Stimulated activated CD8-positive, alpha-beta memory T cell treated with anti-CD3 and anti-CD28 coated beads, Interleukin-2, amount 100 ng/mL, for 48 hours (primary cell): ENCODE data around the gene DDX31.

ENCODE experiments used
- DNase-seq, 2 donors: peaks; one replicate each; pipeline ENCODE4 v3.0.0-alpha.2; 2020; ENCODE audit warnings: low read depth in 2 of 2

DDX31 gene

DNA sequence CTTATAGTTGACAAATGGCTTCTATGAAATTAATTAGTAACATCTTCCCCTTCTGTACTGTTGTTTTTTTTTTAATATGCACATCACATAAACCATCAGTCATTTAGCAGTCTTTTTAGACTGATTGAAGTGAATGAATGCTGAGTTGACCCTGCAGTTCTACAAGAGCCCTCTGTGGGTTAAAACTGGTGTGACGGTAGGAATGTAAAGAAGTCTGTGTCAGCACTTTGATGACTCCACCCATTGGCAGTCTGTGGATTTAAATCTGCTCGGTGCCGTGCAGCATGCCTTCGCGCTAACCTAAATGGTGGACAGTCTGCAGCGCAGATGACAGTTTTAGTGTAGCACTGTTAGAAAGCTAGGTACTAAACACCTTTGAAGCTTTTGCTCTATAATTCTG lies 3.6 kb upstream of the DDX31 start:
- DNase-seq = no peak

- DNase-seq = no peak
These were observed 2.6 kb upstream of the DDX31 start for GRCh38 chr9:132672413-132672690.

DNA sequence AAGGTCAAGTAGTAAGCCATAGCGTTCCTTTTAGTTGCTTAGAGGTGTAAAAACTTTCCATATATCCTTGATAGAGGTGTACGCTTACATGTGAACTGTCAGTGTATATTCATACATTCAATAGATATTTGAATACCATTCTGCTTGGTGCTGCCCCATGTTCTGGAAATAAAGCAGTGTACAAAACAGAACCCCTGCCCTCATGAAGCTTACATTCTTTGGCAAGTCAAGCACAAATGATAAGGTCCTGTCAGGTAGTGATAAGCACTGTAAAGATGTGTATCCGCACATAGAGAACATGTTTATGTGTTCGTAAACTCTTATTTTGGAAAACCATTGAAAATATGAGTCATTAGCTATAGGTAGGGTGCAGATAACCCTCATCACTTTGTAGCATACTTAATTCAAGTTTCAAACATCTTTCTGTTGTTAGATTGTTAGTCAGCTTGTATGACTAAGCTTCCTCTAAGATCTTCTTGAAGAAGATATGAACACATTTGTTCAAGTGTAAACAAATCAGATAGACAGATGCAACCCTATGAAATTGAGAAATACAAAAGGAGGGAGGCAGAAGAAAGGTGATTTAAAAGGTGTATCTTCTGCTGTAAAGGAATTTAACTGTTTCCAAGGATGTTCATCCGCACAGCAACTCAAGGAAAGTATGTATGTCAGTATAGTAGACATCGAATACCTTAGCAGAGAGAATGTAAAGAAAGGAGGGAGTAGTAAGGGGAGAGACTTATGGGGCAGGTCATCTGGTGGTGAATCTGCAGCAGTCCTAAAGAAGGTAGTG lies 2.0 kb upstream of the DDX31 start:
- no peak for DNase-seq

DNA sequence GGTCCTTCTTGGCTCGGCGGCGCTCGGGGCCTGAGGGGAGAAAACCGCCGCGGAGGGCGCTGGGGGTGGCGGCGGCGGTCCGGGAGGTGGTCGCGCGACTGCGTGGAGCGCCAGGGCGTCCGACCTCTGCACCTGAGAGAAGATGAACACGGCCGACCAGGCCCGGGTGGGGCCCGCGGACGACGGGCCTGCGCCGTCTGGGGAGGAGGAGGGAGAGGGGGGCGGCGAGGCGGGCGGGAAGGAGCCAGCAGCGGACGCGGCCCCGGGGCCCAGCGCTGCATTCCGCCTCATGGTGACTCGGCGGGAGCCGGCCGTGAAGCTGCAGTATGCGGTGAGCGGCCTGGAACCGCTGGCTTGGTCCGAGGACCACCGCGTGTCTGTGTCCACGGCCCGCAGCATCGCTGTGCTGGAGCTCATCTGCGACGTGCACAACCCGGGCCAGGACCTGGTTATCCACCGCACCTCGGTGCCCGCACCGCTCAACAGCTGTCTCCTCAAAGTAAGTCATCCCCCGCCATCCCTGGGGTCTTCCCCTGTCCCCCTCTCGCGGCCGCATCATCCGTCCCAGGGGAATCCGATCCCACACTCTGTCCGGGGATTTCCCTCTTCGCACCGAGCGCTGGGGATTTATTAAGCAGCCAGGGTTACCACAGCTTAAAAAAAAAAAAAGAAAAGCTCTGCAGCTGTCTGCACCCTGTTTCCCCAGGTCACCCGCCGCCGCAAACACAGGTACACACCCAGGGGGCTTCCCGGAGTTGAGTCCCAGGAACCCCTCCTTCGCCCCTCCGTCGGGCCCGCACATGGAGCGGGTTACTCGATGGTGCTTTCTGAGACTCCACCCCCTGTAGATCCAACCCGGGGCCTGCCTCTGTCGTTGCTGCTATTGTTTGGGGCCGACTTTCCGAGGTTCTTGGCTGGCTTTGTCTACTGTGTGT lies 941 bp upstream of the DDX31 start, which contains the start of gene GTF3C4:
Gene GTF3C4 (plus strand): TSS at position 8 of the 935 bp plus-strand sequence. CDS start 135 bp downstream, at position 143.
- DNase-seq = peak; percentile 11 to 16

GRCh38 chr9:132669319-132669697 lies 475 bp downstream of the DDX31 start:
- DNase-seq = no peak

DNA sequence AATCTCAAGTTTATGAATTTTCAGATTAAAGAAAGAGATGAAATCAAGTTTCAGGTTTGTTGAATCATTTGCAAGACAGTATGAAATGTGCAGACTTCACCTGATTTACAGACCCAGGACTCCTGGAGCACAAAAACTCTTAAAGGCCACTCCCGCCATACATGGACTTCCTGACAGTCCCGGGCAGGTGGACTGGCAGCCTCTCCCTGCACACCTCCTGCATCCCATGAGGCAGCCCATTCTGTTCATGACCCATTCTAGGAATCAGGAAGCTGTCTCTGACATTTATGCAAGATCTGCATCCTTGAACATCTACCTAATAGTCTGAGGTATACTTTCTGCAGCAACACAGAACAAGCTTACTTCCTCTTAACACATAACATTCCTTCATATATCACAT lies 5.9 kb downstream of the DDX31 start:
- DNase-seq = no peak

DNA sequence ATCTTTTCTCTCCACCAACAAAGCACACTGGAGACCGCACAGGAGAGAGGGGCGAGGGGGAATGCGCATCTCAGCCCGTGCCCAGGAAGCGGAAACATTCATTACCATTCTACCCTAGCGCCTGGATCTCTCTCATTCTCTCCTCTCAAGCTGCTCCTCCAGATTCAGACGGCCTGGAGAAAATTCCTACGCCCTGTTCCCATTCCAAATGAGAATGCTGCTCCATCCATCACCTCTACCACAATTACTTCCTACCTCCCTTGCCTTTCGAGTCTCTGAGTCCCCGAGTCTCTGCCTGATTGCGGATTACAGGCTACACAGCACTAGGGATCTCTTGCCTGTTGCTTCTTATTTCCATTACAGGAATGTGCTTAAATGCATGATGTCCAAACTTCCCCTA lies 6.7 kb downstream of the DDX31 start:
- DNase-seq = no peak

GRCh38 chr9:132662152-132662945 lies 7.4 kb downstream of the DDX31 start:
- no peak for DNase-seq

DNA sequence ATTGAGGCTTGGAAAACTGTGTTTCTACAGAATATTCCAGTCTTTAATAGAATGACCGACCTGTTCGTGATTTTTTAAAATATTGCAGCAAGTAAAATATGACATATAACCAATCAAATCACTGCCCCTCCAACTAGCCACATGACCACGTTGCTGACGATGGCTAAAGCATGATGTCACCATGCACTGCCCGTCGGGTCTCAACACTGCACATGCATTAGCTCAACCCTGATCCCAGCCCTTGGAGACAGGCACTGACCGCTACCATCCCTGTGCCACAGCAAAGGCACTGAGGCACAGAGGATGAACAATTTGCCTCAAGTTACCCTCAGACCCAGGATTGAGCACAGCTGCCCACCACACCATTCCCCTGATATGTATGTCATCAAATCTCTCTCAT lies 13.5 kb downstream of the DDX31 start:
- DNase-seq = no peak

DNA sequence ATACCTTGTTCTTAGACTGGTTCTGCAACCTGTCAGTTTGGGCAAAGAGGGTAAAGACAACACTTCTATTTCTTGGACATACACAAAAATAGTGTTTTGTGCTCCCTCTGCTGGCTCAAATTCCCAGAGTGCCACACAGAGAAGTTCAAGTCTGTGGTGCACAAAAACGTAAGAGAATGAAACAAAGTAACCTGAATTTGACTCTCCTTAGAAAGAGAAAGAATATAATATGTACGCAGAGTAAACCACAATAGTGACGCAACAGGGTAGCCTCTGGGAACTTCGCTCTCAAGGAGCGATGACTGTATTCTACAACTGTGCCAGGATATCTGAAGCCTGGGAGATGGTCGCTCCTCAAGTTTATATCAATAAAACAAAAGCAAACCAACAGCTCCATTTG lies 18.5 kb downstream of the DDX31 start:
- no peak for DNase-seq

DNA sequence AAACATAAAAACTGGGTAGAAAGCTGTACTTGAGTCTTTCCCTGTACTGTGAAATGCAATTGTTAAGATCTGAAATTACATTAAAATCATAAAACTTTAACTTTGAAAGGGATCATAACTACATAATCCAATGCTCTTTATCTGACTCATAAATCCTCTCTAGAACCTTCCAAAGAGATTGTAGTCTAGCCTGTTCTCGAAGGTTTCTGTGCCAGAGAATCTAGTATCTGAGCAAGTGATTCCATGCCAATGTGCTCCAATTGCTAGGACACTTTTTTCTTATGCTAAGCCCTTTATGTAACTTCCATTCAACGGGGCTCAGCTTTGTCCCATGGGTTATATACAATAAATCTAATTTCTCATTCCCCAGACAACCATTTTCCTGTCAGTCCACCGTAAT lies 21.1 kb downstream of the DDX31 start:
- DNase-seq = no peak

DNA sequence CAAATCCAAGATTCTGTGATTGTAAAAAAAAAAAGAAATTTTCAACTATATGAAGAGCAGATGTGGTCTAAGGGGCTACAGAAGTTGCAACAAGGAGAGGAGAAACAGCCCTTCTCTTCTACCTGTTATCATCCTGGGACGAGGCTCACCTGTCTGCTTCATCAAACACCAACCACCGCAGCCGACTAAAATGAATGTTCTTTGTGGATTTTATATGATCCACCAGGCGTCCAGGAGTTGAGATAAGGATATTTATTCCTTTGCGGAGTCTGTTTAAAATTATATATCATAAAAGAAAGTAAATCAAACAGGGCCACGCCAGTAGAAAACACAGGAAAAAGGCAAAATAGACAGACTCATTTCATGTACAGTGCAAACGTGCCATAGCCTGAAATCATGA lies 21.5 kb downstream of the DDX31 start:
- no peak for DNase-seq

DNA sequence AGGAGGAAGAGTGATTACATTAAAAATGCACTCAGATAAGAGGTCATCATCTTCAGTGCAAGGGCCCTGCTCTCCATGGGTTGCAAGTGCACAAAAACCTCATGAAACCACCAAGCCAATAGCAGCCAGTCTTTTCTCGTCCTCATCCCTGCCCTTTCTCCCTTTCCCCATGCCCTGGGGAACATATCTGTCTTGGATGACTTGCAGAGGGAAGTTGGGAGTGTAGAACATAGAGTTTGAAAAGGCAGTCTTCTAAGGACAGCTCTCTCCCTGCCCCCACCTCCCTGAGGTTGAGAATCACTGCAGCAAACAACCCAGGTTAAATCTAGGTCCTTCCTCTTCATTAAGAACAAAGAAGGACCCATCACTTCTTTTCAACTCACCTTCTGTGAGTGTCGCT lies 22.0 kb downstream of the DDX31 start:
- no peak for DNase-seq

- DNase-seq = no peak
These were observed 22.4 kb downstream of the DDX31 start for GRCh38 chr9:132647355-132647754.

- no peak for DNase-seq
These were observed 23.1 kb downstream of the DDX31 start for GRCh38 chr9:132646726-132647125.

- DNase-seq = no peak
These were observed 24.1 kb downstream of the DDX31 start for GRCh38 chr9:132645711-132646110.

- DNase-seq = no peak
These were observed 24.5 kb downstream of the DDX31 start for GRCh38 chr9:132645306-132645705.

DNA sequence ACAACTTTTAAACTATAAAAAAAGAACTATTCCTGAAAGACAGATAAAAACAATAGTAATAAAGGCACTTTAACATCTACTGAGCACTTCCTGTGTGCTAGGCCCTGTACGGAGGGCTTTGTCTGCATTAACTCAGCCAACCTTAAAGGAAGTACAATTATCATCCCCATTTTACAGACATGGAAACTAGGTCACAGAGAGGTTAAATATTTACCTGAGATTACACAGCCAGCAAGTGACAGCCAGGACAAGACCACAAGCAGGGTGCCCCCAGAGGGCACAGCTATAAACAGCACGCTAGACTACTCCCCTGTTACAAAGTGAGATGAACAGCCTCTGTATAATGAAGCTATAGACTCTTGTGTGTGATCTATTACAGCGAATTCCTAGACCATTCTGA lies 25.5 kb downstream of the DDX31 start:
- no peak for DNase-seq

DNA sequence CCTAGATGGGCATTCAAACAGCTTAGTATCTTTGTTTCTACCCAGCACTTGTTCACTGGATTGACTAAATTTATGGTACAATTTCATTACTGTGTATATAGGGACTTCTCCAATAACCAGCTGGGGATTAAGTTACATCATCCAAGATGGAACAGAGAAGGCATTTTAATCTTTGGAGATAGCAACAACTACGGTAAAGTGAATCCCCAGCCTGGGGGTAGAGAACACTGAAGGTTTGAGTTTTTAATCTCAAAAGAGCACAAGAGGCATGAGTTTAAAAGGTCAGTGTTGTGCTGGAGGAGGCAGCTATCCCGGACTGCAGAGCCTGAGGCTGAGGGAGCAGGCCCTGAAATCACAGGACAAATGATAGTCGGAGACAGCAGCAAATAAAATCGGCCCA lies 28.6 kb downstream of the DDX31 start:
- DNase-seq = no peak

DNA sequence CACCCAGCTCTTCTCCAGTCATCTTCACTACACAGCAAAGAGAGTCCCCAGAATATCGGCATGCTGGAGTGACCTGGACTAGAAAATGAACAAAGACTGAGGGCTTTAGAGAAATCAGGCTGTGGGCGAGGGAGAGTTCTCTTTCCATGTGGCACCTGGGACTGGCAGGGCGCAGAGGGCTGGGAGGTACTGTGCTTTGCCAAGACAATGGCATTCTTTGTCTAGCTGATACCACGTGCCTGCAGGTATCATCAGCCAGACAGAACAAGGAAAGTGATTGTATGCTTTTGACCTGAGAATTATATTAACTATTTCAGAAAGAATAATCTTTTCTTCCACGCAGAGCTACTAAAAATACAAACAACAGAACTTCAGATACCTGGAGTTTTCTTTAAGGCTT lies 30.5 kb downstream of the DDX31 start:
- no peak for DNase-seq

GRCh38 chr9:132638240-132638639 lies 31.5 kb downstream of the DDX31 start:
- DNase-seq = no peak

DNA sequence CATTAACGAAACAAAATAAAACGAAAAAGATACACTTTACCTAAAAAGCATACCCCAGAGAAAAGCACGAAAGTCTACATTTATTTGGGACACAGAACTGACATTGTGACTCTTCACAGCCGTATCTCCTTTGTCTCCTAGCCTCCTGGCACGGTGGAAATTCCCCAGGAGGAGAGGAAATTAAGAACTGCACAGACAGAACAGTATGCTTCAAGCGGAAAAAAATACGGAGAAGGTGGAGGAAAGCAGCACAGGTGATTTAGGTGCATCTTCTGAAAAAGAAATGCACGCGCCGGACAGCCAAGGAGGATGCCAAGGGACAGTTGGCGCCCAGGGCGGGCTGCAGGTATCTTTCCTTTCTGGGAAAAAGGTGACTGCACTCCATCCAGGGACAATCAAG lies 32.0 kb downstream of the DDX31 start:
- no peak for DNase-seq
